Stimulated activated CD8-positive, alpha-beta memory T cell treated with anti-CD3 and anti-CD28 coated beads, Interleukin-12 subunit alpha, Interleukin-12 subunit beta, amount 100 ng/mL, for 1 hour (primary cell): Measurements from ENCODE around the gene HSFX3.
"Not testable (repeated sequence)": the region's sequence is repeated elsewhere in the genome, so short reads cannot be mapped to it uniquely, and the experiment has no call there.

Source experiments
- DNase-seq: peaks from one replicate; pipeline ENCODE4 v3.0.0-alpha.2; 2020; ENCODE audit warnings: low read depth

HSFX3 gene, protein sequence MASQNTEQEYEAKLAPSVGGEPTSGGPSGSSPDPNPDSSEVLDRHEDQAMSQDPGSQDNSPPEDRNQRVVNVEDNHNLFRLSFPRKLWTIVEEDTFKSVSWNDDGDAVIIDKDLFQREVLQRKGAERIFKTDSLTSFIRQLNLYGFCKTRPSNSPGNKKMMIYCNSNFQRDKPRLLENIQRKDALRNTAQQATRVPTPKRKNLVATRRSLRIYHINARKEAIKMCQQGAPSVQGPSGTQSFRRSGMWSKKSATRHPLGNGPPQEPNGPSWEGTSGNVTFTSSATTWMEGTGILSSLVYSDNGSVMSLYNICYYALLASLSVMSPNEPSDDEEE

DNA sequence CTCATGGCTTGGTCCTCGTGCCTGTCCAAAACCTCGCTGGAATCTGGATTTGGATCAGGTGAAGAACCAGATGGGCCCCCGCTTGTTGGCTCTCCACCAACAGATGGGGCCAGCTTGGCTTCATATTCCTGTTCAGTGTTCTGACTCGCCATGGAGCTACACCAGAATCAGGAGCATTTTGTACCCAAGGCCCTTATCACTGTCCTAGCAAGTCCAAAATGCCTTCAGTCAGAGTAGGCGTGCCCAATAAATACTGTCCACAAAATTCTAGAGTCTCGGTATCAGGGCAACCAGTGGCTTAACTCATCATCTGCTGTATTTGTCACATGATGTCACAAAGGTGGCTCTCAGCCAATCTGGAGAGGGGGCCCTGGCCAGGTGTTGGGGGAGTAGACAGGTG lies at the start of gene HSFX3:
Gene HSFX3 (minus strand): TSS at position 224 of the 400 bp plus-strand sequence. CDS start 72 bp downstream, at position 152.
- DNase-seq = not testable (repeated sequence)

DNA sequence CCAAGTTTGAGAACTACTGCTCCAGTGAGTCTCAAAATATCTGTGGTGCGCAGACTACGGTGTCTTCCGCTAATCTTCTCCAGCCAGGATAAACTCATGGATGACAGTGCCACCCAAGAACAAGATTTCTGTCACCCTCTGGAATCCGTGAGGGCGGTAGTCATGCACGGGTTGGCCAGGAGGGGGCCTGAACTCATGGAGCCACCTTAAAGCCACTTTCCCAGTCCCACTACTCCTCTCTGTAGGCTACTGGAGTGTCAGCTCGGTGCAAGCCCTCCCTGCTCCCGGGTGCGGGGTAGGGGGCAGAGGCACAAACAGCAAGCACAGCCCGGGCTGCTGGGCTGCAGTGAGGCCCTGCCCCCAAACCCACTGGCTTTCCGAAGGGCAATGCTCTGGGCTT lies 48.9 kb upstream of the HSFX3 start:
- DNase-seq = not testable (repeated sequence)

DNA sequence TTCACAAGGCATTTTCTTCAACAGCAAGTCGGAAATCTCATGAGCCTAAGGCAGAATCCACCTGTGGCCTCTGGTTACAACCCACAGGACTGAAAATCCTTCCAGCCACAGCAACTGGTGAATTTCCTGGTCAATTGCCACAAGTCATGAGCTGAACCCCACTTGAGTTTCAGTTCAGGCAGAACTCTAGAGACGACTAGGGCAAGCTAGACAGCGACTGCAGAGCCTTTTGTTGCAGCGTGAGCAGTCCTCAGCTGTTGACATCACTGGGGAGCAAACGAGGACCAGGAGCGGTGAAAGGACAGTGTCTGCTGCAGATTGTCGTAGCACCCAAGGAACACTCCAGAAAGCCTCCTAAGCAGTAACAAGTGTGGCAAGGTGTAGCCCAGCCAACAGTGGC lies 46.2 kb upstream of the HSFX3 start:
- not testable (repeated sequence) for DNase-seq

DNA sequence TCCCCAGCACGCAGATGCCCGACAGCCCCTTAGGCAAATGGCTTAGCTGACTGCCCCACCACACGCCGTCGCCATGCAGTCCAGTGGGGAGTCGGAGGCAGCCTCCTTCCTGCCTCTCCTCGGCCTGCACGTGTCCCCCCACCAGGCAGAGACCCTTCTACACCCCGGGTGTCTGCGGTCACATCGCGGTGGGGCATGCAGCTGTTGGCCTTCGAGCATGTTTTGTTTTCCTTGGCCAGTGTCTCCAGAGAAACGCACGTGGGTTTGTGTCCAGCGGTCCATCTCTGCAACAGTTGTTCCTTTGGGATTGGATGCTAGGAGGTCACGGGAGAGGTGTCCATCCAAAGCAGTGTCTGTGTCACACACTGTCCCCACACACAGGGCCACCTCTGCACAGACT lies 45.5 kb upstream of the HSFX3 start, which contains the start of gene HSFX2:
Gene HSFX2 (minus strand): TSS at position 101 of the 400 bp plus-strand sequence. CDS start 614 bp downstream, outside the sequence.
- DNase-seq = not testable (repeated sequence)

DNA sequence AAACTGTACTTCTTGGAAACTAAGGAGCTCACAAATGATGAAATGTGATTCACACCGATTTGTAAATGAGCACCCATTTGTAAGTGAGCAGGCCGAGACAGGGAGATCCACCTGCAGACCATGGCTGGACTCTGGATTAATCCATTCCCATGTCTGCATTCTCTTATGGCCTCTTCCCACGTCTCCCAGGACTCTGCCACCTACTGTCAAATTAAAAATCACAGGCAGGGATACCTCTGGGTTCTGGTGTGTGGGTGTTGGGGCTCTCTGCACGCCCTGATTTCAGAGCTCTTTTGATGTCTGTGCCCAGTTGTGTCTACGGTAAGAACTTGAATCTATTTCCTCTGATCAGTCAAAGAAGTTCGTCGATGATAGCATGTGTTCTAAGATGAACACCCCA lies 41.3 kb upstream of the HSFX3 start:
- DNase-seq = not testable (repeated sequence)

DNA sequence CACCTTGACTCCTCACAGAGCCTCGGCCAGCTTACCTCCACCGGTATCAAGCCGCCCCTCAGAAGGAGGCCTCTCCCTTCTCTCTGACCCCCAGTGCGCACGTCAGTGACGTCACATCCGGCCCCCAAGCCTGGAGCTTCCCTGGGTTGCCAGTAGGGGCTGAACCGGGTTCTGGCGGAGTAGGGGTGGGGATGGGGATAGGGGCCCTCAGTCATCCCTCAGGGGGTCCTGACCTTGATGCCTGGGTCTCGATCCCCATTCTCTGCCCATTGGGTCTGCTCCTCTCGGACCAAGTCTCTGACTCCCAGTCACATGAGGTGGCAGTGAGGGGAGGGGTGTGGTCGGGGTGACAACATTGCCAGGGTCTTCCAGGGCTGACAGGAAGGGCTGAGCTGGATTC lies 37.6 kb upstream of the HSFX3 start, which contains the start of gene MAGEA9B:
Gene MAGEA9B (minus strand): TSS at position 101 of the 400 bp plus-strand sequence. CDS start 4,280 bp downstream, outside the sequence.
- not testable (repeated sequence) for DNase-seq

DNA sequence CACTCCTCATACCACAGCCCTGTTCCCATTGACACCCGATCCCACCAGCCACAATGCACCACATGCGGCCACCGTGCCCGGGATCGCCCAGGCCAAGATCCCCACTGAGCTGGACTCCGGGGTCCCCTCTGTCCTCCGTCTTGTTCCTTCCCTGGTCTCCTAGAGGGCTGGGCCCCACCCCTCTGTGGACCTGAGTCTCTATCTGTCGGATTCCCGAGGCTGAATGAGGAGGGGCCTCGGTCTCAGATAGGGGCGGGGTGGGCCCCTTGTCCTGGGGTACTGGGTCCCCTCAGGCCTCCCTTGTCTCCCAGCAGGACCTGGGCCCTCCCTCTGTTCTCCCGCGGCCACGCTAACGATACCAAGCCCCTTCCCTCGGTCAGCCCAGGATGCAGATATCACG lies 35.9 kb upstream of the HSFX3 start:
- not testable (repeated sequence) for DNase-seq

DNA sequence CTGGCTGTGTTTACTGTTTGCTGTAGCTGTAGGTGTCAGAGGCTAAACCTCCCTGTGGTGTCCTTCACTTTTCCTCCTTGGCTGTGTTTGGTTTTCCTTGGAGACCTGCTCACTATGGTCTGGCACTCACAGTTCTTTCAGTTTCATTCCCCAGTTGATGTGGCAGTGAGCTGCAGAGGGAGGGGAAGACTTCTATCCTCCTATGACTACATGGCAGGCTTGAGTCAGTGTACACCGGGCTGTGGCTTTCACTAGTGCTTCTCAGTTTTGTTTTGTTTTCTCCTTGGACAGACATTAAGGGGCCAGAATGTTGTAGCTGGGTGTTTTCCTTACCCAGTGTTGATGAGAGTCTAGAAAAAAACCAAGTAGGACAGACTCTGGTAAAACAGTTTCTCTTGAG lies 23.7 kb upstream of the HSFX3 start:
- DNase-seq = not testable (repeated sequence)

DNA sequence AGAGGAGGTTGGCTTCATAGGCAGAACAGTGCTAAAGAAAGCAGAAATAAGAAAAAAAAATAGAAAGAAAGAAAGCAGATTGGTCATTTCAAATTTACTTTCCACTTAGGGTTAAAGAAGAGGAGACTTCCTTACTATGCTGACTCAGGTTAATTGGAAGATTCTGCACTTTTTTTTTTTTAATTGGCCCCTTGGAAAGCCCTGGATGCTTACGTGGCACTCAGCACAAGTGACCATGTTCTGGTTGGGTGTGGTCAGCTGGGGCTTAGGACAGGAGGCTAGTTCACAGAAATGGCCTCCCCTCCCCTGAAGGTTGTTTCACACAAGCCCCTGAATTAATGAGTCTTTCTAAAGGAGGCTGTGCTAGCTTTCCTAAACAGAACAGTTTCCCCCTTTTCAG lies 23.0 kb upstream of the HSFX3 start:
- no peak for DNase-seq

DNA sequence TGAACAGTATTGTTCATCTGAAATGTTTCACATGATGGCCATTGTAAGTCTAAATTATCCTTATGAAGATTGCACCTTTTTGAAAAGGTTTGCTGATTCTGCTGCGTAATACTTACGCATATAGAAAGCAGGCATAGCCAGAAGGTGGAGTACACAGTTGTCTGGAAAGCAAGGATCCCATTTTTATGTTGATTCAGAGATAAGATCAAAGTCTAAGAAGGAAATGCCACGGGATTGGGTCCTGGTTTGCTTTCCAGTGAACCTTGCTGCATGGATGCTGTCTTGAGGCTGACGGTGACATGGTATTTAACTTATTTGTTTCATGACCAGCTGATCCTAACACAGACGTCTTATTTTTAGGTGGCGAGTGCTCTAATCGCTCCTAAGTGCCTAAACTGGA lies 22.0 kb upstream of the HSFX3 start:
- no peak for DNase-seq

DNA sequence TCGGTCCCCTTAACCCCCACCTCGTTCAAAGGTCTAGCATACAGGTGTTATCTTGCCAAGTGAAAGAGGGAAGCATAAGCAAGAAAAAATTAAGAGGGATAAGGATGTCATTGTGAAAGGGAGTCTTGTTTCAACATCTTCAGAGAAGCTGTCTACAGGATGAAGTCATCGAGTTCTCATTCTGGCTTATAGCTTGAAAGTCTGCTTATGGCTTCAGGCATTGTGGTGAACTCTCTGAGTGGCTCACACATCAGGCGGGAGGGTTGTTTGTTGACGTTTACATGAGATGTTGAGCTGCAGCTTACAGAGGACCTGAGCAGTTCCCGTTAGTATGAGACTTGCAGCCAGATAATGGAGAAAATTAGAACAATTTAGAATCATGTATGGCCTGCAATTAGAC lies 20.9 kb upstream of the HSFX3 start:
- no peak for DNase-seq

DNA sequence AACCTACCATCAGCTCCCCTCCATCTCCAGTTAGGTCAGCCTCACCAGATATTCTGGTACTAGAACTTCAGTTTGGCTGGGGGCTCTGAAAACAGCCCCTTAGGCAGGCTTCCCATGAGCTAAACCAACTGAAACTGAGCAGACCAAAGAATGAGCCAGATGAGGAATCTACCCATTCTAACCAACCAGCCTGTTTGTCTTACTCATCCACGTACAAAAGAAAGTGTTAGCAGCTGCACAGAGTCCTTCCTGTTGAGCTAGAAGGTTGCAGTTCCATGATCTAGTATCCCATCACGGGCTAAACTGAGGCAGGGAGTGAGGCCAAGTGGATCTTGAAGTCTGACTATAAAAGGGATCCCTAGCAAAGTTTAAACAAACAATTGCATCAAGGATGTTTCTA lies 20.0 kb upstream of the HSFX3 start:
- no peak for DNase-seq

DNA sequence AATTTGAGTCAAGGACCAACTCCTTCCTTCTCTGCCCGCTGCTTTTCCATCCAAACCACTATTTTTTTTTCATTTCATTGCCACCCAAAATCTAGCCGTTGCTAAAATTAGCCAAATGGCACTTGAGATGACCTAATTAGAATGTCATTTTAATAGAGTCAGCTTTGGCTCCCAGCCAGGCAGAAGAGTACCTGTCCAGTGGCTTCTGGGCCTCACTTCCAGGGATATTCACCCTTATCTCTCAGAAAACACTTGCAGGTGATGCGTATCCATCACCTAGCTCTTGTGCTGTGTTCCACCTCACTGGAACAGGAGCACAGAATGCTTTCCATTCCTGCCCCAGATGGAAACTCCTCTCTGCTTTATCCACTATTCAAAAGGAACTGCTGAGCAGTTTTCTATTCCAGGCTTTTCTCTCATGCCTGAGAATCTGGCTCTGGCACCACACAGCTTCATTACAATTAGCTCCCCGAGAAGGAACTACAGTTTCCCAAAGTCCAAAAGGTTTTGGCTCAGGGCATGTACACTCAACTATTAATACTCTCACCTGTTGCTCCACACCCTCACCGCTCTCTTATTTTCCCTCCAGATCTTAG lies 19.1 kb upstream of the HSFX3 start:
- DNase-seq = no peak

DNA sequence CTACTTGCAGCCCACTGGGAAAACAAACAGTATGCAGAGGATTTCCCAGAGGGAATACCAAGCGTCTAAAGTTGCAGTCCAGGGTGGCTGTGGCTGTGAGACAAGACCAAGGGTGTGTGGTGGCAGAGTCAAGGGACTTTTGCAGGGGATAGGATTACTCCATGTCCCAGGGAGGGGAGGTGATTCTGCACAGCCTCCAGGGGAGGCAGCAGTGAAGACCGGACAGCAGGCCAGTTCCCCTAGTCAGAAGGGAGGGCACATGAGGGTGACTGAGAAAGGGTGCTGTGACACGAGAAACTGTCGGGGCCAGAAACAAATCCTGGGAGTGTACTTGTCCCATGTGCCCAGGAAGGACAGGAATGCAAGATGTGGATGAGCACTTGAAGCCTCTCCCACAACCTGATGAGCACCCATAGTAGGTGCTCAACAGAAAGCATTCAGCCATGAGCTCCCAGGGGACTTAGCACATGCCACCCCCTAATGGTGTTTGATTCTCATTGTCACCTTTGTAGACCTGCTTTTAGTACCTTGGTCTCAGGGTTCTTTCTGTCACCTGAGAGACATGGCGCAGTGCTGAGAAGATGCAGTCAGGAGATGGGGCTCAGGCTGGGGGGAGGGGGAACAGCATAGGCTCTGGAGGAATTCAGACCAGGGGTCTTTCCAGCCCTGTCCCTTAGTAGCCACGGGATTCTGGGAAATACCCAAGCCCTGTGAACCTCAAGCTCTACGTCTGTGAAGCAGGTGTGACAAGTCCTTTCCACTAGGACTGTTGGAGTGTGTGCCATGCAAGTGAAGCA lies 18.1 kb upstream of the HSFX3 start:
- DNase-seq = no peak

DNA sequence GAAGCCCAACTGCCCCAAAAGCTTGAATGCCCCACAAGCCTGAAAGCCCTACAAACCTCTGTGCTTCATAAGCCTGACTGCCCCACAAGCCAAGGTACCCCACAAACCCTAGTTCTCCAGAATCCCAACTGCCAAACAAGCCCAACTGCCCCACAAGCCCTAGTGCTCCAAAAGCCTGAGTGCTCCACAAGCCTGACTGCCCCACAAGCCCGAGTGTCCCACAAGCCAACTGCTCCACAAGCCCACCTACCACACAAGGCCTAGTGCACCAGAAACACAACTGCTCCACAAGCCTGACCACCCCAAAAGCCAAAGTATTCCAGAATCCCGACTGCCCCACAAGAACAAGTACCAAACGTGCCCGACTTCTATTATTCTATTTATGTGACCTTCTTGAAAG lies 13.6 kb upstream of the HSFX3 start:
- DNase-seq = no peak

DNA sequence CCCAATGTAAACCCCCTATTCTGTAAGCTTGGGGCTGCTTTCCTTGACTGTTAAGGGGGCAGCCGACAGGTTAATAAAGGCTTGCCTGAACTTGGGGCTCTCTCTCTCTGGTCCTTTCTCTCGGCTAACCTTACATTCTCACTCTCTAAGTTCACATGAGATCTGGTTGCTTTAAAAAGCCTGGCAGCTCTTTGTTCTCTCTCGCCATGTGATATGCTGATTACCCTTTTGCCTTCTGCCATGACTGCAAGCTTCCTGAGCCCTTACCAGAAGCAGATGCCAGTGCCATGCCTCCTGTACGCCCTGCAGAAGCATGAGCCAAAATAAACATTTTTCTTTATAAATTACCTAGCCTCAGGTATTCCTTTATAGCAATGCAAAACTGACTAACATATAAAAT lies 5.5 kb upstream of the HSFX3 start:
- not testable (repeated sequence) for DNase-seq

DNA sequence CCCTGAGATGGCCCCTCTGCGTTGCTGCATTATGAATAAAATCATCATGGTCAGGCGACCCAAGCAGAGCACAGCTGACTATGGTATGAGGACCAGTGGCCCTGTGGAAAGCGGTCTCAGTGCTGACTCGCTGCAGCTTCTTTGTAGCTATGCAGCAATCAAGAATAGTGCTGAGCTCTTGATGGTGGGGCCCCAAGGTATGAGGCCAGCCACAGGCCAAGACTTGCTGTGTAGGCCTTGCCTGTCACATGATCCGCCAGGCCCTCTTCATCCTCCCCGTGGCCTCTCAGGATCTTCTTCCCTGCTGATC lies 2.2 kb upstream of the HSFX3 start:
- not testable (repeated sequence) for DNase-seq

DNA sequence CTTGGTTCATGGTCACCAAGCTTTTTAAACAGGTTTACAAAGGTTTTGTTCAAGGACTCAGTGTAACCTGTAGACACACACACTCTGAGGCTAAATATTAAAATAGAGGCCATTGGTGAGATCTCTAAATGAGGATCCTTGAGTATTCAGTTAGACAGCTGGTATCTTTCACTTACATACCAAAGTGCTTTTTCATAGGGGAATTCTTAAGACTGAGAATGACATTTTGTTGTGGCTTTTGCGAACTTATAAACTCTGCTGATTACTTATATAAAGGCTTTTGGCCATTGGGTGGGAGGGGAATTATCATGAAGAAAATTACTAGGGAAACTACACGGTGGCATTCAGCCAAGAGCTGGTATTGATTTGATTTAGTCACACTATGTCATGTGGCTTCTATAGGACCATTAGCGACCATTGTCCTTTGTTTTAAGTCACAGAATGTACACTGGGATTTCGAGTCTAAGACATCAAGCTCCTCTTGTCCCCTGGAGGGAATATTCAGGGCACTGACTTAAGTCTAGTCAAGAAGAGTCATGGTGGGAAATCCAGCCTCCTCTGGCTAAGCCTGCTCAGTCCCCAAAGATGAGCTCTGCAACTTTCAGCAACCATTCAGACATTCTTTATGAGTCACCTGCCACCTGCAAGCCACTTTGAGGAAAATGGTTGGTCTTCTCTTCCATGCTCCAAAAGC lies 1.7 kb upstream of the HSFX3 start:
- not testable (repeated sequence) for DNase-seq

DNA sequence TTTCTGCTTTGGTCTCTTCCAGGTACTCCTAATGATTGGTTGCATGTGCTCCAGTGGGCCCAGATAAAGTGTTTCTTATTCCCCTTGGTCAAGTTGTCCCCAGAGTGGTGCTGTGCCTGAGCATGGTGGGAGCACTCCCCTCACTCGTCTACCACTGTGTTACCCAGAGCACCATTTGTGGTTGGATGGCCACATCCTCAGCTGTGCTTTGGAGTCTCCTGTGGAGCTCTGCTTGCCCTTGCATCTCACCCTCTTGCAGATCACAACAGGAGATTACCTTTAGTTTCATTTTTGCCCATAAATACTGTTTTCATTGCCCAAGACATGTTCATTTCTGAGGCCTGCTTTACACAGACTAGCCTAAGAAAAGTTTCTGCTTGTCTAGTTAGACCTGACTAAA lies 730 bp upstream of the HSFX3 start:
- DNase-seq = not testable (repeated sequence)

DNA sequence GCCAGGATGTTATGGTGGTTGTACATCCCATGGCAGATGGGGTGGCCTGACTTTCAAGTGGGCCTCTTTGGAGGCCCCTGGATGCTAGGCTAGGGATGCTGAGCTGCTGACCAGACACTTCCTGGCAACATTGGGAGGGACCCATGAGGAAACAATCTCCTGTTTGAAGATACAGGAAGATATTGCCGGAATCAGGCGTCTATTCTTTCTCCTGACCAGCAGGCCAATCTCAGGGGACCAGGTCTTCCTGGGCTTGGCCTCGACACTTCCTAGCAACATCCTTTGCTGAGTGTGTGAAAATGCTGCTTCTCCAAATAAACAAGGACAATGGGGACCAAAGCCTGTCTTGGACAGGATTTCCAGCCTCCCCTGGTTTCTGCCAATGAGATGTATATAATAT lies 1.9 kb downstream of the HSFX3 start:
- DNase-seq = not testable (repeated sequence)

DNA sequence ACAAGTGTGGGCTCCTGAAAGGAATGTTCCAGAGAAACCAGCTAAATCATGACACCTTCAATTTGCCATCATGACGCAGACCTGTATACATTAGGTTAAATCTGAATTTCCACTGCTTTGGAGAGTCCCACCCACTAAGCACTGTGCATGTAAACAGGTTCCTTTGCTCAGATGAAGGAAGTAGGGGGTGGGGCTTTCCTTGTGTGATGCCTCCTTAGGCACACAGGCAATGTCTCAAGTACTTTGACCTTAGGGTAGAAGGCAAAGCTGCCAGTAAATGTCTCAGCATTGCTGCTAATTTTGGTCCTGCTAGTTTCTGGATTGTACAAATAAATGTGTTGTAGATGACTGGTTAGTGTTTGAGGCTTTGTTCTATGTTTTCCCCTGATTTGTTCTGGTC lies 2.8 kb downstream of the HSFX3 start:
- not testable (repeated sequence) for DNase-seq
